DOHH2 (cell line): ENCODE measurements around the gene IRS2.

Experiments used
- CTCF ChIP-seq: fragments of 200-600 bp; sonication (generic); IDR thresholded peaks from one replicate; pipeline ENCODE4 v1.5.1; 2014; ENCODE audit warnings: antibody characterized with exemption, mild to moderate bottlenecking, low read depth, low read length; ENCODE audit not compliant: poor library complexity, severe bottlenecking
- EZH2phosphoT487 ChIP-seq: fragments of 200-600 bp; sonication (generic); IDR thresholded peaks from 2 replicates; pipeline ENCODE4 v1.6.1; 2017; ENCODE audit warnings: borderline replicate concordance, mild to moderate bottlenecking, antibody characterized with exemption, low read length, moderate library complexity, mixed read lengths

GRCh38 chr13:109703250-109703649, 83.1 kb downstream of the IRS2 start:
- no peak for TF ChIP-seq CTCF
- no peak for TF ChIP-seq EZH2phosphoT487
